H1 (cell line): ENCODE measurements around the gene ADK. TPM values are rescaled to one million over a fixed set of nuclear protein-coding genes. Genes with fewer than 3 reads are reported as not detected.

Experiments
- CTCF ChIA-PET: fragments of 300-600 bp; sonication (Branson Sonifier 250); formaldehyde crosslinking; loops from one replicate; lab custom pipeline; 2021; ENCODE audit not compliant: partially characterized antibody; lab: Charles Lee
- POLR2A ChIA-PET: fragments of 300-600 bp; sonication (Branson Sonifier 250); formaldehyde crosslinking; loops from one replicate; lab custom pipeline; 2021; ENCODE audit warnings: inconsistent platforms; ENCODE audit not compliant: partially characterized antibody; lab: Charles Lee
- DNase-seq, 2 experiments: peaks; one replicate each; pipeline versions ENCODE4 v3.0.0 to v3.0.0-alpha.2; 2010 to 2022; ENCODE audit warnings: low spot score in 2 of 2, low read depth in 1 of 2, mixed read lengths in 1 of 2
- FAIRE-seq: peaks from 2 replicates; lab custom pipeline; 2011; peaks lifted over from hg19 to GRCh38; lab: Jason Lieb, UNC
- H2AFZ ChIP-seq: 2 replicates; pipeline ENCODE4 v1.8.1; 2012; ENCODE audit warnings: low read length, inconsistent platforms
- H2AK5ac ChIP-seq: 2 replicates; pipeline ENCODE4 v1.6.1; 2013; ENCODE audit warnings: low read depth, low read length
- H2BK120ac ChIP-seq: replicated peaks from 2 replicates; pipeline ENCODE3; 2013; ENCODE audit warnings: low read depth, low read length, inconsistent platforms
- H2BK12ac ChIP-seq: 2 replicates; pipeline ENCODE4 v1.6.1; 2013; ENCODE audit warnings: low read depth, low read length
- H2BK15ac ChIP-seq: 2 replicates; pipeline ENCODE4 v1.6.1; 2013; ENCODE audit warnings: low read length
- H2BK20ac ChIP-seq: 2 replicates; pipeline ENCODE4 v1.6.1; 2013; ENCODE audit warnings: low read length
- H2BK5ac ChIP-seq: 2 replicates; pipeline ENCODE4 v1.6.1; 2013; ENCODE audit warnings: low read depth, low read length
- H3K14ac ChIP-seq: 2 replicates; pipeline ENCODE4 v1.6.1; 2013; ENCODE audit warnings: inconsistent platforms; ENCODE audit not compliant: insufficient read length
- H3K18ac ChIP-seq: 2 replicates; pipeline ENCODE4 v1.6.1; 2013; ENCODE audit warnings: low read length; ENCODE audit errors: extremely low read depth
- H3K23ac ChIP-seq: 2 replicates; pipeline ENCODE4 v1.6.1; 2013; ENCODE audit warnings: inconsistent platforms; ENCODE audit not compliant: insufficient read length
- H3K23me2 ChIP-seq: 2 replicates; pipeline ENCODE4 v1.6.1; 2013; ENCODE audit warnings: low read depth, low read length
- H3K27ac ChIP-seq: 2 replicates; pipeline ENCODE4 v1.6.1; 2011; ENCODE audit warnings: low read depth, low read length, inconsistent platforms
- H3K27me3 ChIP-seq, 4 experiments: replicated peaks in 1 of 4; 1 replicate in 1 of 4; 2 replicates in 3 of 4; pipeline versions ENCODE4 v1.6.1 to v1.8.1; 2011 to 2013; ENCODE audit warnings: low read length in 3 of 4, mild to moderate bottlenecking in 3 of 4, inconsistent platforms in 2 of 4, mixed read lengths in 2 of 4, moderate library complexity in 1 of 4; ENCODE audit not compliant: control insufficient read depth in 3 of 4, insufficient read depth in 3 of 4; ENCODE audit errors: extremely low read depth in 1 of 4
- H3K36me3 ChIP-seq, 4 experiments: 2 replicates each; pipeline versions ENCODE4 v1.6.1 to v1.8.1; 2011 to 2013; ENCODE audit warnings: mild to moderate bottlenecking in 4 of 4, low read length in 3 of 4, moderate library complexity in 2 of 4, control low read depth in 1 of 4, inconsistent platforms in 1 of 4; ENCODE audit not compliant: insufficient read depth in 4 of 4, control insufficient read depth in 2 of 4
- H3K4ac ChIP-seq: replicated peaks from 2 replicates; pipeline ENCODE3; 2013; ENCODE audit warnings: low read length, low read depth, mixed read lengths, inconsistent platforms; ENCODE audit not compliant: insufficient read length
- H3K4me1 ChIP-seq, 4 experiments: replicated peaks in 1 of 4; 1 replicate in 1 of 4; 2 replicates in 3 of 4; pipeline versions ENCODE4 v1.6.1 to v1.8.1; 2011 to 2013; ENCODE audit warnings: low read length in 3 of 4, inconsistent platforms in 2 of 4, mixed read lengths in 1 of 4; ENCODE audit not compliant: insufficient read depth in 4 of 4, control insufficient read depth in 3 of 4
- H3K4me2 ChIP-seq, 2 experiments: 2 replicates each; pipeline versions ENCODE4 v1.6.1 to v1.8.1; 2011 to 2013; ENCODE audit warnings: low read depth in 2 of 2, low read length in 2 of 2, control low read depth in 1 of 2, inconsistent platforms in 1 of 2, mild to moderate bottlenecking in 1 of 2; ENCODE audit not compliant: insufficient read depth in 1 of 2
- H3K4me3 ChIP-seq, 4 experiments: fragments of 200-600, 300-600 bp in 1 of 4; sonication (generic), shearing (Covaris generic), sonication (Bioruptor Twin) in 1 of 4; 2 replicates each; pipeline versions ENCODE4 v1.5.1 to v1.8.1; 2011 to 2016; ENCODE audit warnings: low read length in 4 of 4, low read depth in 3 of 4, control low read depth in 2 of 4, inconsistent platforms in 2 of 4, mild to moderate bottlenecking in 2 of 4, mixed read lengths in 1 of 4, moderate library complexity in 1 of 4; ENCODE audit not compliant: insufficient read depth in 2 of 4; ENCODE audit errors: extremely low read depth in 1 of 4
- H3K56ac ChIP-seq: replicated peaks from 2 replicates; pipeline ENCODE3; 2013; ENCODE audit warnings: low read depth, mild to moderate bottlenecking, mixed read lengths, low read length, inconsistent platforms; ENCODE audit not compliant: insufficient read length
- H3K79me1 ChIP-seq: 2 replicates; pipeline ENCODE4 v1.6.1; 2013; ENCODE audit warnings: low read depth, low read length, control low read depth
- H3K79me2 ChIP-seq, 2 experiments: 2 replicates each; pipeline versions ENCODE4 v1.6.1 to v1.8.1; 2012 to 2013; ENCODE audit warnings: low read length in 2 of 2, mild to moderate bottlenecking in 2 of 2, inconsistent platforms in 1 of 2; ENCODE audit not compliant: insufficient read depth in 2 of 2, control insufficient read depth in 1 of 2
- H3K9ac ChIP-seq, 4 experiments: replicated peaks in 1 of 4; 1 replicate in 1 of 4; 2 replicates in 3 of 4; pipeline versions ENCODE4 v1.6.1 to v1.8.1; 2011 to 2013; ENCODE audit warnings: low read depth in 3 of 4, low read length in 3 of 4, control low read depth in 2 of 4, mild to moderate bottlenecking in 2 of 4, moderate library complexity in 2 of 4, inconsistent platforms in 1 of 4; ENCODE audit errors: extremely low read depth in 1 of 4
- H3K9me3 ChIP-seq, 2 experiments: 2 replicates each; pipeline versions ENCODE4 v1.6.1 to v1.8.1; 2012 to 2013; ENCODE audit warnings: mild to moderate bottlenecking in 2 of 2, moderate library complexity in 2 of 2, control low read depth in 1 of 2, inconsistent platforms in 1 of 2, low read depth in 1 of 2, low read length in 1 of 2, mixed read lengths in 1 of 2; ENCODE audit not compliant: insufficient read depth in 2 of 2
- H4K20me1 ChIP-seq, 2 experiments: replicated peaks in 1 of 2; 2 replicates each; pipeline versions ENCODE3 to v1.8.1; 2011 to 2013; ENCODE audit warnings: inconsistent platforms in 2 of 2, low read length in 2 of 2, mild to moderate bottlenecking in 1 of 2; ENCODE audit not compliant: insufficient read depth in 2 of 2, control insufficient read depth in 1 of 2
- H4K5ac ChIP-seq: 2 replicates; pipeline ENCODE4 v1.6.1; 2013; ENCODE audit warnings: low read length, low read depth, mixed read lengths, inconsistent platforms; ENCODE audit not compliant: insufficient read length
- H4K8ac ChIP-seq: 2 replicates; pipeline ENCODE4 v1.8.0; 2013; ENCODE audit warnings: mild to moderate bottlenecking, moderate library complexity, low read length, inconsistent platforms; ENCODE audit not compliant: insufficient read depth; ENCODE audit errors: extremely low read depth
- H4K91ac ChIP-seq: replicated peaks from 2 replicates; pipeline ENCODE3; 2013; ENCODE audit warnings: low read length, mixed read lengths, inconsistent platforms; ENCODE audit not compliant: insufficient read length
- CBX5 ChIP-seq: fragments of 300-800, 300-1000 bp; sonication (generic); IDR thresholded peaks from 2 replicates; pipeline ENCODE4 v1.7.1; 2016; ENCODE audit warnings: antibody characterized with exemption, low read length, low read depth
- JUN ChIP-seq: IDR thresholded peaks from 2 replicates; pipeline ENCODE4 v1.6.1; 2011; ENCODE audit warnings: low read depth, mild to moderate bottlenecking, improper control_type of control experiment, low read length
- NRF1 ChIP-seq: IDR thresholded peaks from 2 replicates; pipeline ENCODE4 v1.6.1; 2011; ENCODE audit warnings: mild to moderate bottlenecking, low read depth, low read length, improper control_type of control experiment
- POLR2A ChIP-seq, 2 experiments: IDR thresholded peaks; 1 replicate in 1 of 2; 2 replicates in 1 of 2; pipeline ENCODE4 v1.6.1; 2011; ENCODE audit warnings: low read depth in 2 of 2, low read length in 2 of 2, mild to moderate bottlenecking in 2 of 2; ENCODE audit errors: control extremely low read depth in 1 of 2
- USF2 ChIP-seq: IDR thresholded peaks from 2 replicates; pipeline ENCODE4 v1.6.1; 2011; ENCODE audit warnings: low read length, improper control_type of control experiment
- WGBS, 2 experiments: shearing (Covaris generic) in 1 of 2; methylation state at CpG; one replicate each; pipeline versions ENCODE4 v1.1.6 to v1.1.7; 2013 to 2015; ENCODE audit warnings: low lambda C conversion rate in 2 of 2, mixed read lengths in 2 of 2, inconsistent platforms in 1 of 2, low coverage in 1 of 2, missing lambda C conversion rate in 1 of 2; ENCODE audit not compliant: insufficient replicate concordance in 2 of 2, insufficient coverage in 1 of 2, insufficient read length in 1 of 2; ENCODE audit errors: extremely low coverage in 1 of 2, missing lambda C conversion rate in 1 of 2; 5-methylcytosine and 5-hydroxymethylcytosine counted together
- polyA plus RNA-seq, 7 experiments: library from polyadenylated mRNA; depleted of rRNA in 3 of 7; stranded (reverse) in 5 of 7; unstranded in 2 of 7; fragments of >200 nt in 5 of 7; fragments of 200-250 nt in 2 of 7; gene quantifications; 1 replicate in 5 of 7; 2 replicates in 1 of 7; 4 replicates in 1 of 7; pipeline versions ENCODE4 v1.2.1 to v1.2.3, GENCODE V29; 2011 to 2013; ENCODE audit warnings: missing spikeins in 2 of 7, mixed read lengths in 2 of 7
- total RNA-seq: library from RNA; stranded (reverse); fragmentation: NEBNext Ultra II Directional; extraction: Animal tissue kit (Norgen Biotek cat#: 25700); gene quantifications from 2 replicates; pipeline ENCODE4 v1.2.1, GENCODE V29; 2021

The ADK gene
- total and polyA plus RNA-seq, 2 of the 8 experiments (the other 6 are each of a cell fraction or from before 2014, with no cell fraction given) = 12.3 to 42.4 TPM

DNA sequence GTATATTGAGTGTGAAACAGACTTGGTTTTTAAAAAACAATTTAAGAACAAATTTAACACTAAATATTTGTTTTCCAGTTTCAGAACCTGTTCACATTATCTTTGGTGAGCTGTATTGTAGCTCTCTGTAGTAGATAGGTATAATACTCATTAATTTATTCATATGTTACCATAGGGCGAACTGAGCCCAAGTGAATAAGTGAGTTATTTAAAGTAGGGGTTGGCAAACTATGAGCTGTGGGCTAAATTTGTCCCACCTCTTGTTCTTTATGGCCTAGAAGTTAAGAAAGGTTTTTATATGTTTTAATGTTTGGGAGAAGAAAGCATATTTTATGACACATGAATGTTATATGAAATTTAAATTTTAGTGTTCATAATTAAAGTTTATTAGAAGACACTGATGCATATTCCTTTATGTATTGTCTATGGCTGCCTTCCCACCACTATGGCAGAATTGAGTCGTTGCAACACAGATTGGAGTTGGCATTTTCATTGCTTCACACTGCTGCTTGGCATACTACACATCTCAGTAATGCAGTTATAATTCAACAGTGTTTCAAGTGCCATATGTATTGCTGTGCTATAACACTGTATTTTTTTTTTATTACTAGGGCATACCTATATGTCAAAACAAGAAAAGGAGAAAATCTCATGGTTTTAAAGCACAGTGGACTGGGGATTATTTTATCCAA is 146.5 kb downstream of the ADK start:
- Histone ChIP-seq H3K23me2 (no peaks in the 10 kb centered on the region), H3K18ac (no peak overlapping the region), H3K14ac (no peak overlapping the region), H3K36me3 (no peaks in the 10 kb centered on the region), H2BK12ac (no peak overlapping the region), H3K56ac (no peak overlapping the region), H2AK5ac (no peak overlapping the region), H3K27ac (no peak overlapping the region), H3K23ac (no peak overlapping the region), H2BK5ac (no peak overlapping the region), H3K27me3 (no peaks in the 10 kb centered on the region), H2BK20ac (no peak overlapping the region), H2BK120ac (no peak overlapping the region), H3K79me2 (no peaks in the 10 kb centered on the region), H4K91ac (no peak overlapping the region), H3K4ac (no peak overlapping the region), H3K4me2 (no peak overlapping the region), H4K5ac (no peak overlapping the region), H4K8ac (no peak overlapping the region), H2AFZ (no peak overlapping the region), H3K9me3 (no peaks in the 10 kb centered on the region), H3K79me1 (no peaks in the 10 kb centered on the region), H2BK15ac (no peak overlapping the region), H3K4me3 (no peak overlapping the region), H3K9ac (no peak overlapping the region), H4K20me1 (no peaks in the 10 kb centered on the region)
- 87% methylated on average over 2 of the region's 2 CpGs; no CpG with 5 or more reads in 1 of the 2 experiments for WGBS, 2 experiments
- no peak for DNase-seq
- CTCF ChIA-PET = interaction anchor here (0.6 to 1.8 kb wide), 2 partner anchors 12 to 80 kb away, joined by 3 read pairs; no protein-coding TSS in a partner anchor
- POLR2A ChIA-PET = no interaction called here
- TF ChIP-seq JUN (no peak), NRF1 (no peak), CBX5 (no peak), USF2 (no peak), POLR2A (IDR thresholded peaks at IDR 0.05; ENCODE audit: control extremely low read depth in 1 of 2, low read depth in 2 of 2, low read length in 2 of 2) (no peak)
- TF ChIP-seq, all 59 proteins: peak for 0
- FAIRE-seq = no peak
- H3K4me1 ChIP-seq = no peaks in the 10 kb centered on the region
